GM12874 (cell line): ENCODE data around the gene NLN.

Source experiments
- TF ChIP-seq, protein P1 (sequence below): IDR thresholded peaks from 2 replicates; pipeline ENCODE4 v1.5.1; 2011; ENCODE audit warnings: low read depth, mild to moderate bottlenecking, control low read depth, low read length, moderate library complexity; ENCODE audit not compliant: insufficient read depth

The NLN gene

DNA sequence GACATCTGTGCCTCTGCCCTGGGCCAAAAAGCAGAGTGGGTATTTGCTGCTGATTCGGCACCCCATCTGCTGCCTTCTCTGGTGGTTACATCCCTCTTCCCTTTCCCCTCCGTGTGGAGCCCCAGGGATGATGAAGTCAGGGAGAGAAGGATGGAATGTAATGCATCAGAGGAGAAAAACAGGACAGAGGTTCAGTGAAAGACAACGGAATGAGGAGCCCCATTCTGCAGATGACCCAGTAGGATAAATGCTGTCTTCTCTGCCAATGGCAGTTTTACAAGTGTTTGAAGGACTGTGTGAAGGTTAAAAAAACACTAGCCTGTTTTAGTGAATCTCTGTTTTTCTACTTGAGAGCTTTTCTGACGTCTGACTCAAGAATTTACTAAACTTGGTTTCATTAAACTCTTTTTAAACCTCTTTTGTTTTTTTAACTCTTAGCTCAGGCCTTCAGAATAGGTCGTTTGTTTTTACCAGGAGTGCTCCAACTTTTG, 86.3 kb downstream of the NLN start:
- TF ChIP-seq, protein P1, sequence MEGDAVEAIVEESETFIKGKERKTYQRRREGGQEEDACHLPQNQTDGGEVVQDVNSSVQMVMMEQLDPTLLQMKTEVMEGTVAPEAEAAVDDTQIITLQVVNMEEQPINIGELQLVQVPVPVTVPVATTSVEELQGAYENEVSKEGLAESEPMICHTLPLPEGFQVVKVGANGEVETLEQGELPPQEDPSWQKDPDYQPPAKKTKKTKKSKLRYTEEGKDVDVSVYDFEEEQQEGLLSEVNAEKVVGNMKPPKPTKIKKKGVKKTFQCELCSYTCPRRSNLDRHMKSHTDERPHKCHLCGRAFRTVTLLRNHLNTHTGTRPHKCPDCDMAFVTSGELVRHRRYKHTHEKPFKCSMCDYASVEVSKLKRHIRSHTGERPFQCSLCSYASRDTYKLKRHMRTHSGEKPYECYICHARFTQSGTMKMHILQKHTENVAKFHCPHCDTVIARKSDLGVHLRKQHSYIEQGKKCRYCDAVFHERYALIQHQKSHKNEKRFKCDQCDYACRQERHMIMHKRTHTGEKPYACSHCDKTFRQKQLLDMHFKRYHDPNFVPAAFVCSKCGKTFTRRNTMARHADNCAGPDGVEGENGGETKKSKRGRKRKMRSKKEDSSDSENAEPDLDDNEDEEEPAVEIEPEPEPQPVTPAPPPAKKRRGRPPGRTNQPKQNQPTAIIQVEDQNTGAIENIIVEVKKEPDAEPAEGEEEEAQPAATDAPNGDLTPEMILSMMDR = no peak

DNA sequence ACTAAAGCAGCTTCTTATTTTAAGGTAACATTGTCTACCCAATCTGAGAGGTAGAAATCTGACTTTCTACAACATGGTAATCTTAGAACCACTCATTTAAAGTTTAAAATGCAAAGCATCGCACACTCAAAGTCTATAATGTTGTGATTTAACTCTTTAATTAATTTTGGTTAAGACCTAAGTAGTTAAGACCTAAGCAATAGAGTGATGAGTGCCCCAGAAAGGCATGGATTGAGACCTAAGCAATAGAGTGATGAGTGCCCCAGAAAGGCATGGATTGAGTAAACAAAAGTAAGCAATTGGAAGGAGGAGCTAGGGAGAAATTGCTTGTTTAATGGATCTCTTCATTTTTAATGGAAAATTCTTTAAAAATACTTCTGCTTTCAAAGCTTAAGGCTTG, 86.8 kb downstream of the NLN start:
- TF ChIP-seq, protein P1 = no peak

DNA sequence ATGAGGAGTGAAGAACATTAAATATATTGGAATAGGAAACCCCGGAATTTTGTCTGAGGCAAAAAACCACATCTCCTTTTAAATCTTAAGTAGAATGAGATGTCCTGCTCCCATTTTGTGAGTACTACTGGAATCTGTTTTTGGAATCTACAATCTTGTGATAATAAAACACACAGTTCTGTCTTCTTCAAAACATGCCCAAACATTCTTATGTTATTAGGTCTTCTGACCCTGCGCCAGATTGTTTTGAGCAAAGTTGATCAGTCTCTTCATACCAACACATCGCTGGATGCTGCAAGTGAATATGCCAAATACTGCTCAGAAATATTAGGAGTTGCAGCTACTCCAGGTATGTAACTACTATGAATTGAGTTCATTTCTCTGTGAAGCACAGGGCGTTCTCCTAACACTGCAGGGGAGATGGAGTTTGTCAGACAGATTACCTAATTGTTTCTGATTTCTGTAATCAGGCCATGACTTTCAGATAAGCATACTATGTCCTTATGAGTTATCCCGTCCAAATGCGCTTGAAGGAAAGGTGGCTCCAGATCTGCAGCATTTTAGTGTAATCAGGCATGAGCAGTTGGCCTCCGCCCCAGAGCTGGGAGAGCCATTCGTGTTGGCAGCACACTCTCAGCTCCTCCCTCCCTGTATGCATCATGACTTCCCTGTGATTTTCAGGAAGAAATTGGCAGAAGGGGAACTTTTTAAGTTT, 88.0 kb downstream of the NLN start:
- TF ChIP-seq, protein P1 = no peak

DNA sequence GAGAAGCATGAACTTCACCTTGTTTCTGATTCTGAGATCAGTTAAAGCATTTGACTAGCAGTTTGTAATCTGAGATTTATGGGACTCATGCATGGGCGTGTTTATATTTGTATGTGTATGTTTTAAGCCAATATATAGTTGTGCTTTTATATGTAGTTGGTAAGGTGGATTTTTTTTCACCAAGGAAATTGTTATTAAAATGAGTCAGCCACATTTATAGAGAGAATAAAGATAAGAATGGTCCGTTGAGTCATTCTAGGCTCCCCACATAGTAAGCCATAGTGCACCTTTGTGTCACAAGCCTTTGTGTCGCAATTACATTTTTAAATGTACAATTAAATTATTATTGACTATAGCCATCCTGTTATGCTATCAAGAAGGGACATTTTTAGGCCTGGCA, 89.0 kb downstream of the NLN start:
- TF ChIP-seq, protein P1 = no peak

DNA sequence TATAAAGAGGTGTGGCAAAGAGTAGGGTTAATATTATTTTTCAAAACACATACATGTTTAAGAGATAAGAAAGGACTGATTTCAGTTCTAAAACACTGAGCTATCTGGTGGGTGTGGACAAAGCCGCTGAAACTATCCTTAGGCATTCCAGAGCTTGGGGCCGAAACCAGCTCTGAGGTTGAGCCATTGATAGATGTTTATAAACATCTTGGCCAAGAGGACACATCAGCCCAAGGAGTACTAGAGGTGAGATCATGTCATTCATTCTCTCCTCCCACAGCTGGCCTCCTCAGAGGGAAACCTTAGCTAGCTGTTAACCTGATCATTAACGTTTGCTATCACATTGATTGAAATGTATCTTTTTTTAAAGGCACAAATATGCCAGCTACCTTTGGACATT, 89.9 kb downstream of the NLN start:
- TF ChIP-seq, protein P1 = no peak

DNA sequence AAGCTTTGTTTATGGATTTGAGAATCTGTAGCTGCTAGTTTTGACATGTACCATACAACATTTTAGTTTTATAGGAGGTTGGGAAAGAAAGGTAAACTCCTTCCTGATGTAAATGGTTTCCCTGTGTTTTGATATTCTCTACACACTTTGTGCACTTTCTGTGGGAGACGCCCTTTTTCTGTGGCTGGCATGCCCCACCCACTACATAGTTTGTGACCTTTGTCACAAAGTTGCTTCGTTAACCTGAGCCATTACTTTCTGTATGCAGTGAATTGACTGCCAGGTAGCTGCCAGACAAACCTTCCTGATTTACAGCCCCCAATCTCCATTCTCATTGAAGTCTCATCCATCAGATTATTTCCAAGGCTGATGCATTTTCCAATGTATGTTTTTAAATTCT, 90.6 kb downstream of the NLN start:
- TF ChIP-seq, protein P1 = no peak

DNA sequence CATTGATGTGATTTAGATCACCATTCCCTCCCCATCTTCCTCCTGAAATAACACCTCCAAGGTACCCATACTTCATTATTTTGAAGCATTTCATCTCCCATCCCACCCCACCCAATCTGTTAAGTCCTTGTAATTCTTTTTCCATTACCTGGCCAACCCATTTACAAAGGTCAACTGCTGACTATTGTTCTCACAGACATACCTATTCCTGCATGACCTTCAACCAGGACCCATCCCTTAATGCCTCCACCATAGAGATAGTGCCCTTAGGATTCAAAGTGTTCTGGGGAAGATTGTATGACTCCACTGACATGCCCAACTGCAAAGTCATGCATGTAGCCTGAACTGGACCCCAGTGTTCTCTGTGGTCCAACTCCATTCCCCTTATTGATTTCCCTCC, 91.2 kb downstream of the NLN start:
- TF ChIP-seq, protein P1 = no peak
